Aorta (tissue), 5 donors: ENCODE measurements around the gene AKAP13. TPM values are rescaled to one million over a fixed set of nuclear protein-coding genes. Genes with fewer than 3 reads are reported as not detected.
"Not testable (repeated sequence)": the region's sequence is repeated elsewhere in the genome, so short reads cannot be mapped to it uniquely, and the experiment has no call there.

Source experiments
- ATAC-seq: fragments of 200-7000 bp; cut with Tn5 transposase; one replicate; pipeline ENCODE4 v1.9.1; 2022; ENCODE audit warnings: moderate library complexity; ENCODE audit not compliant: low FRiP score
- DNase-seq, 2 donors: peaks; one replicate each; pipeline ENCODE4 v3.0.0-alpha.2; 2020
- H3K27ac ChIP-seq, 2 donors: one replicate each; pipeline ENCODE4 v1.5.1; 2013; ENCODE audit warnings: low read length in 2 of 2, mild to moderate bottlenecking in 2 of 2, moderate library complexity in 2 of 2, control low read depth in 1 of 2, inconsistent platforms in 1 of 2, low read depth in 1 of 2
- H3K27me3 ChIP-seq, 2 donors: one replicate each; pipeline ENCODE4 v1.6.1; 2013; ENCODE audit warnings: control low read depth in 1 of 2, low read length in 1 of 2, mild to moderate bottlenecking in 1 of 2, moderate library complexity in 1 of 2; ENCODE audit not compliant: insufficient read depth in 2 of 2, control insufficient read depth in 1 of 2
- H3K36me3 ChIP-seq, 2 donors: one replicate each; pipeline ENCODE4 v1.6.1; 2013; ENCODE audit warnings: control low read depth in 1 of 2, low read length in 1 of 2, mild to moderate bottlenecking in 1 of 2; ENCODE audit not compliant: insufficient read depth in 2 of 2, control insufficient read depth in 1 of 2
- H3K4me1 ChIP-seq, 2 donors: one replicate each; pipeline ENCODE4 v1.6.1; 2013; ENCODE audit warnings: low read length in 2 of 2, control low read depth in 1 of 2, mild to moderate bottlenecking in 1 of 2, moderate library complexity in 1 of 2; ENCODE audit not compliant: insufficient read depth in 2 of 2, control insufficient read depth in 1 of 2
- H3K4me3 ChIP-seq, 2 donors: one replicate each; pipeline ENCODE4 v1.5.1; 2013; ENCODE audit warnings: low read length in 2 of 2, control low read depth in 1 of 2, mild to moderate bottlenecking in 1 of 2
- H3K9me3 ChIP-seq: one replicate; pipeline ENCODE4 v1.6.1; 2013; ENCODE audit warnings: mild to moderate bottlenecking, low read length; ENCODE audit not compliant: control insufficient read depth
- WGBS, 2 donors: extraction: QIAGEN DNeasy Blood & Tissue Kit; methylation state at CpG; one replicate each; pipeline ENCODE4 v1.1.7; 2013; 5-methylcytosine and 5-hydroxymethylcytosine counted together
- intact Hi-C, 2 donors: fragments of 100-400 bp; cut with DNase I; formaldehyde crosslinking; loops; one replicate each; pipeline versions ENCODE4 v1.14.2 to v1.15.0; 2022
- polyA plus RNA-seq, 2 donors: library from polyadenylated mRNA; stranded (reverse); fragments of 200-250 nt; gene quantifications; one replicate each; pipeline ENCODE4 v1.2.3, GENCODE V29; 2013
- total RNA-seq, 2 donors: library from RNA; stranded (reverse); fragmentation: NEBNext Ultra II Directional; extraction: Animal tissue kit (Norgen Biotek cat#: 25700); gene quantifications; one replicate each; pipeline ENCODE4 v1.2.1, GENCODE V29; 2021
- donor health status: healthy with polysubstance abuse.
- donor health status: Bipolar disorder and iron deficiency.
- donor health status: DM: no; HTN: no; CAD: no.
- donor health status: DM: no; HTN: no; CAD: no.
- donor health status: DM: yes; HTN: yes; CAD: no.

Gene AKAP13
- total and polyA plus RNA-seq, 4 donors, result 29.6 to 267 (median 138) TPM

DNA sequence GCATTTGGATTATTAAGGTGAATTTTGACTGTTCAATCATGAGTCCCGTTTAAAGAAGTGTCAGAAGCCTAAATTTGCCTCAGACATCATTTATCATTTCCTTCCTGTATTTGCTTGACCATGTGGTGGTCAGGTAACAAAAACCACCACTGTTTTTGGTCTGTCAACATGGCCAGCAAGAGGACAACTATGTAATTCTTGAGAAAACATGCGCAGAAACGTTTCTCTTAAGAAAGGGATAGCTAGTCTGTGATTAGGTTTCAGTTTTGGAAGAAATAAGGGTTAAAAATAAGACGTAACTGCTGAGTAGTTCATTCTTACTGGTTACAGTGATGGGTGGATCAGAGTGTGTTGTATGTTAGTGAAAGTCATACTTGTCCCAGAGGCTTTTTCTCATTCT lies 204.5 kb downstream of the AKAP13 start:
- no peak overlapping the region for H3K27ac ChIP-seq
- ATAC-seq (no peak), DNase-seq (no peak)
- no peak overlapping the region for H3K4me3 ChIP-seq
- H3K9me3 ChIP-seq, result no peaks in the 10 kb centered on the region
- H3K36me3 ChIP-seq, result no peaks in the 10 kb centered on the region
- intact Hi-C loops, result no loop called here
- H3K4me1 ChIP-seq, result peaks cover 0 to 2% of the 10 kb centered on the region in 2 donors
- no peaks in the 10 kb centered on the region for H3K27me3 ChIP-seq
- 48 to 53% methylated on average over 4 of the region's 4 CpGs for WGBS, 2 donors

DNA sequence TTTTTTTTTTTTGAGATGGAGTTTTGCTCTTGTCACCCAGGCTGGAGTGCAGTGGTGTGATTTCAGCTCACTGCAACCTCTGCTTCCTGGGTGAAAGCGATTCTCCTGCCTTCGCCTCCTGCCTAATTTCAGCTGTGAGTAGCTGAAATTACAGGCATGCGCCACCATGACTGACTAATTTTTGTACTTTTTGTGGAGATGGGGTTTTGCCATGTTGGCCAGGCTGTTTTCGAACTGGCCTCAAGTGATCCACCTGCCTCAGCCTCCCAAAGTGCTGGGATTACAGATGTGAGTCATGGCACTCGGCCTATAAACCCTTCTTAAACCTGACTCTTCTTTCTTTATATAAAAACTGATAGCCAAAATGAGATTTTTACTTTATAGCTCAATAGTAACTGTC lies 205.8 kb downstream of the AKAP13 start:
- H3K27ac ChIP-seq, H3K4me1 ChIP-seq, H3K4me3 ChIP-seq, H3K9me3 ChIP-seq, DNase-seq, intact Hi-C loops, H3K27me3 ChIP-seq, ATAC-seq, H3K36me3 ChIP-seq: not testable (repeated sequence)
- 95% methylated on average over 5 of the region's 5 CpGs for WGBS, 2 donors

DNA sequence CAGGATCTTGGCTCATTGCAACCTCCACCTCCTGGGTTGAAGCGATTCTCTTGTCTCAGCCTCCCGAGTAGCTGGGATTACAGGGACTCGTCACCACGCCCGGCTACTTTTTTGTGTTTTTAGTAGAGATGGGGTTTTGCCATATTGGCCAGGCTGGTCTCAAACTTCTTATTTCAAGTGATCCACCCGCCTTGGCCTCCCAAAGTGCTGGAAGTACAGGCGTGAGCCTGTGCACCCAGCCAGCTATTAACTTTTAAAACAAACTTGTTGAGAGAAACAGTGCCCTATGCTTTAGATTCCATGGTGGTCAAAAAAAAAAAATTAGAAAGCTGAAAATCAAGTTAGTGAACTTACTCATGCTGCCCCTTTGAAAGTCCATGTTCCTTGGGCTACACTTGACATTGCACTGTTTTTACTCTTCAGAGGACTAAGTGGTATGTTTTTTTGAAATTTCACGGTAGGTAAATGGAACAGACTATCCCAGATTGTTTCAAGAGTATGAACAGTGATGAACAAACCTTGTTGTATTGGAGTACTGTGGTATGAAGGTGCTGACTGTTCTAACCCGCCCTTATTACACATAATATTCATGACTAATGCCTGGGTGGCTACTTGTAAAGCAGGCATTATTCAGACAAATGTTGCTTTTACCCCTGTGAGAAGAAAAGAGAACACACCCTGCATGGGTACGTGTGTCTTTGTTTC lies 207.5 kb downstream of the AKAP13 start:
- Histone ChIP-seq H3K9me3 (no peaks in the 10 kb centered on the region), H3K27me3 (no peaks in the 10 kb centered on the region), H3K27ac (no peak overlapping the region), H3K4me3 (no peak overlapping the region), H3K4me1 (peaks cover 0 to 5% of the 10 kb centered on the region in 2 donors), H3K36me3 (no peaks in the 10 kb centered on the region)
- ATAC-seq (peak; percentile 3), DNase-seq (no peak)
- 92 to 96% methylated on average over 10 of the region's 10 CpGs for WGBS, 2 donors
- intact Hi-C loops, result no loop called here

DNA sequence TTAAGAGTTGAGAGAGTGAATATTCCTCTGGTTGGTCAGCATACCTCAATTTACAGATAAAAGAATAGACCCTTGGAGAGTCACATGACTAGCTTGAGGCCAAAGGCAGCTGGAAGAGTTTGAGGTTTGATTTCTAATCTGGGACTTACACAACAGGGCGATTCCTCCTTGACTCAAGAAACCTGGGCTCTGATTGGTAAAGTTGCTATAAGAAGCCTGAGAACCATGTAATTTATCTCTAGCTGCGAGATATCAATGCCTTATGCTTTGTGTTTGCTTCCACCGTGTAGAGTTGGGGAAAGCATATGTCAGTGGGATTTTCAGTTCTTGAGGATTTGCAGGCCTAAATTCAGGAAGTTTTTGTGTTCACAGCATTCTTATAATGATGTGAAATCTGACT lies 208.3 kb downstream of the AKAP13 start:
- intact Hi-C loops, result no loop called here
- Histone ChIP-seq H3K9me3 (no peaks in the 10 kb centered on the region), H3K4me3 (no peak overlapping the region), H3K27me3 (no peaks in the 10 kb centered on the region), H3K27ac (no peak overlapping the region), H3K36me3 (no peaks in the 10 kb centered on the region), H3K4me1 (peaks cover 0 to 5% of the 10 kb centered on the region in 2 donors)
- DNase-seq, result no peak
- WGBS, 2 donors, result 53 to 65% methylated on average over 3 of the region's 3 CpGs
- no peak for ATAC-seq

GRCh38 chr15:85589851-85590250 lies 209.4 kb downstream of the AKAP13 start:
- Histone ChIP-seq H3K27ac (no peak overlapping the region), H3K4me3 (no peak overlapping the region), H3K36me3 (no peaks in the 10 kb centered on the region), H3K4me1 (peaks cover 0 to 5% of the 10 kb centered on the region in 2 donors), H3K9me3 (no peaks in the 10 kb centered on the region), H3K27me3 (no peaks in the 10 kb centered on the region)
- intact Hi-C loops, result no loop called here
- ATAC-seq (no peak), DNase-seq (no peak)
- WGBS, 2 donors, result 32 to 35% methylated on average over 2 of the region's 2 CpGs

DNA sequence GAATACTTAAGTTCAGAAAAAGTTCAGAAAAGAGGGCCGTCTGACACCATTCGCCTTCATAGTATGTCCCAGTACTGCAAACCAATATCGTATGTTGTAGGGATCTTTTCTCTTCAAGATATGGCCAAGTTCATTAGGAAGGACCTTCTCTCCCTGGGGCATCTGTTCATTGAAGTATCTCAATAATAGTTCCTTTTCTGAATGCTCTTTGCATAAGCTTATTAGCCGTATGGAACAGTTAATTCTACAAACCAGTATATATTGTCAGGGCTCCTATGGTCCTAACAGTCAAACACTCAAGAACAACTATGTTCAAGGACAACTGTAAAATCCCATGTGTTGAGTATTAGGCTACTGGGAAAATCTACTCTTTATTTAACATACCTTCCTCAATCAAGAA lies 211.2 kb downstream of the AKAP13 start:
- 88 to 91% methylated on average over 4 of the region's 4 CpGs for WGBS, 2 donors
- H3K27me3 ChIP-seq, result no peaks in the 10 kb centered on the region
- peaks cover 0 to 5% of the 10 kb centered on the region in 2 donors for H3K4me1 ChIP-seq
- no peaks in the 10 kb centered on the region for H3K9me3 ChIP-seq
- ATAC-seq, result no peak
- DNase-seq, result no peak
- intact Hi-C loops, result no loop called here
- H3K36me3 ChIP-seq, result no peaks in the 10 kb centered on the region
- H3K27ac ChIP-seq, result no peak overlapping the region
- no peak overlapping the region for H3K4me3 ChIP-seq

- Histone ChIP-seq H3K27me3 (no peaks in the 10 kb centered on the region), H3K4me3 (no peak overlapping the region), H3K4me1 (peaks cover 0 to 5% of the 10 kb centered on the region in 2 donors), H3K27ac (no peak overlapping the region), H3K36me3 (no peaks in the 10 kb centered on the region), H3K9me3 (no peaks in the 10 kb centered on the region)
- intact Hi-C loops, result no loop called here
- ATAC-seq (peak; percentile 80), DNase-seq (no peak)
- WGBS, 2 donors, result 4 to 8% methylated on average over 3 of the region's 3 CpGs
Measured at GRCh38 chr15:85592148-85592547, 211.7 kb downstream of the AKAP13 start.

DNA sequence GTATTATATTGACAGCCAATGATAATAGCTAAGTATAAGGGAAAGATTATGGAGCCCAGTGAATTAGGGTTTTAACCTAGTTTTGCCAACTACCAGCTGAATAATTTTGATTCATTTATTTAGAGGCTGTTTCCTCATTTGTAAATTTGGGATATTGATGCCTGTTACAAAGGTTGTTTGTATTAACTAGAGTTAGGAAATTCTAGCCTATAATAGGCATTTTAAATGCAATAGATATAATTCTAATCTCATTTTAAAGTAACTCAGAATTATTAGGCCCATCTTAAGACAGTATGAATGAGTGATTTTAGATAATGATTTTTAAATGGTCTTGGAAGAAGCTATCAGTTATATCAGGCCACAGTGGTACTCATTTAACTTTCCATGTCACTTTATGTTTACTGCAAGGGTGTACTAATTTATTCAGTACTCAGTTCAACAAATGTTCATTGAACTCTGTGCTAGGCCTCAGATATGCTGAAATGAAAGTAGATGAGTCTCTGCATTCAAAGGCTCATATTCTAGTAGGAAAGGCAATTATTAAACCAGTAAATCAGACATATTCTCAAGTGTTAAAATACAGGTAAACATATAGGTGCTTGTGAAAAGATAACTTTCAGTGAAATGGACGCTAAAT lies 213.5 kb downstream of the AKAP13 start:
- ATAC-seq (no peak), DNase-seq (no peak)
- Histone ChIP-seq H3K4me1 (peaks cover 0 to 3% of the 10 kb centered on the region in 2 donors), H3K9me3 (no peaks in the 10 kb centered on the region), H3K4me3 (no peak overlapping the region), H3K36me3 (no peaks in the 10 kb centered on the region), H3K27me3 (no peaks in the 10 kb centered on the region), H3K27ac (no peak overlapping the region)
- 99 to 100% methylated on average over 1 of the region's 1 CpG for WGBS, 2 donors
- intact Hi-C loops, result no loop called here
